GM12872 (cell line): Measurements from ENCODE around the gene BEX4.

Experiments used
- TF ChIP-seq, protein P1 (sequence below): IDR thresholded peaks from 3 replicates; pipeline ENCODE4 v1.5.1; 2011; ENCODE audit warnings: low read depth, mild to moderate bottlenecking, low read length, moderate library complexity; ENCODE audit not compliant: insufficient read depth

Gene BEX4

DNA sequence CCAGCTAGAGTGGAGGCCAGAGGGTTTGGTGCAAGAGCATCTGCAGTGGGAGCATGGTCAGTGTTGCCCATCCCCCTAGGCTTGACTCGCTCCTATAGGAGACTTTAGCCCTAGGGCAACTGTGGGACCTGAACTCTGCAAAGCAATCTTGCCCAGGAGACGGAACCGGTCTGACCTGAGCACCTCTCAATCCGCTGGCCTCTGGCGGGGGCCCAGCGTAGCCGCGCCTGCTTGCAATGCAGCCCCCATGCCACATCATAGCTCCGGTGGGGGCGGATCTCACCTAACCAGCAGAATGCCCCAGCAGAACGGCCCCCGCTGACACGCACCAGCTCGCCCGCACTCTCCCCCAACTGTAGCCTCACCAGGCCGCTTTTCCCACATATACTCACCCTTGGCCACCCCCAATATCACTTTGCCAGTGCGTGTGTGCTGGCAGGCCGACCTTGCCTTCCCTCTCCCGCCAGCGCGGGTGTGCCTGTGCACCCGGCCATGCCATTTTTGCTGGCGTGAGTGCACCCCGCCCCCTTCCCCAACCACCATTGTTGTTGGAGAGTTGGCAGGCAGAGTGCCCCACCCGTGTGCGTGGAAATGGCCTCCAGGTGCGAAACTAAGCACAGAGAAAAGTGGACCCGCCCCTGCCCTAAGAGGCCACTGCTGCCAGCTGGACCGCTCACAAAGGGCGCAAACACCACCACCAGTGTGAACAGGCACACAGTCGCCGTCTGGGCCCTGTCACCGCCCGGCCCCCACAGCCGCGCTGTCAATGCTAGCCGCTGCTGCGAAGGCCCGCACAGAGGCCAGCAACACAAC lies 5.8 kb downstream of the BEX4 start:
- TF ChIP-seq, protein P1, sequence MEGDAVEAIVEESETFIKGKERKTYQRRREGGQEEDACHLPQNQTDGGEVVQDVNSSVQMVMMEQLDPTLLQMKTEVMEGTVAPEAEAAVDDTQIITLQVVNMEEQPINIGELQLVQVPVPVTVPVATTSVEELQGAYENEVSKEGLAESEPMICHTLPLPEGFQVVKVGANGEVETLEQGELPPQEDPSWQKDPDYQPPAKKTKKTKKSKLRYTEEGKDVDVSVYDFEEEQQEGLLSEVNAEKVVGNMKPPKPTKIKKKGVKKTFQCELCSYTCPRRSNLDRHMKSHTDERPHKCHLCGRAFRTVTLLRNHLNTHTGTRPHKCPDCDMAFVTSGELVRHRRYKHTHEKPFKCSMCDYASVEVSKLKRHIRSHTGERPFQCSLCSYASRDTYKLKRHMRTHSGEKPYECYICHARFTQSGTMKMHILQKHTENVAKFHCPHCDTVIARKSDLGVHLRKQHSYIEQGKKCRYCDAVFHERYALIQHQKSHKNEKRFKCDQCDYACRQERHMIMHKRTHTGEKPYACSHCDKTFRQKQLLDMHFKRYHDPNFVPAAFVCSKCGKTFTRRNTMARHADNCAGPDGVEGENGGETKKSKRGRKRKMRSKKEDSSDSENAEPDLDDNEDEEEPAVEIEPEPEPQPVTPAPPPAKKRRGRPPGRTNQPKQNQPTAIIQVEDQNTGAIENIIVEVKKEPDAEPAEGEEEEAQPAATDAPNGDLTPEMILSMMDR = no peak

DNA sequence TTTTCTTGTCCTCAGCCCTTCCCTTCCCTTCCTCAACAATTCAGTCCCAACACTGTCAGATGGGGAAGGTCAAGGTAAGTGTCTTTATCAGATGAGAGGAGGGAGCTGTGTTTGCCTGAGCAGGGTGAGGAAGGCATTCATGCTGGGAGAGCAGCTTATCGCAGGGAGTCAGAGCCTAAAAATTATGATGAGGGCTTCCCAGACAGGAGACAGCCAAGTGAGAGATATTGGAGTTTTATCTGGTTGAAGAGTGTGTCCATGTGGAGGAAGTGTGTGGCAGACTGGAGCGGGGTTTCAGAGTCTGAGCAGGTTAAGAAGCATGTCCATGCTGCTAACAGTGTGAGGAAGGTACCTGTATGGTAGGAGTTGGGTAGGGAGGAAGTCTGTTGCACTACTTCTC lies 18.4 kb downstream of the BEX4 start:
- TF ChIP-seq, protein P1 = no peak

DNA sequence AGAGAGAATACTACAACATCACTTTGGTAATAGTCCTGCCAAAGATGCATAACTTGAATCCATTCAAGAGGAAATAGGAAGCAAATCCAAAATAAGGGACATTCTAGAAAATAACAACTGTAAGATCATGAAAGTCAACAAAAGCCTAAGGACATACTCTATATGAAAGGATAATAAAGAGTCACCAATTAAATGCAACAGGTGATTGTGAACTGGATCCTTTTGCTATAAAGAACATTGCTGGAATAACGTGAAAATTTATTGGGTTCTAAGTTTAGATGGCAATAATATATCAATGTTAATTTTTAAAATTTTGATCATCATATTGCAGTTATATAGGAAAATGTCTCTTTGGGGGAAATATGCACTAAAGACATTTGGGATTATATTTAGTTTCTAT lies 20.0 kb downstream of the BEX4 start:
- TF ChIP-seq, protein P1 = no peak

DNA sequence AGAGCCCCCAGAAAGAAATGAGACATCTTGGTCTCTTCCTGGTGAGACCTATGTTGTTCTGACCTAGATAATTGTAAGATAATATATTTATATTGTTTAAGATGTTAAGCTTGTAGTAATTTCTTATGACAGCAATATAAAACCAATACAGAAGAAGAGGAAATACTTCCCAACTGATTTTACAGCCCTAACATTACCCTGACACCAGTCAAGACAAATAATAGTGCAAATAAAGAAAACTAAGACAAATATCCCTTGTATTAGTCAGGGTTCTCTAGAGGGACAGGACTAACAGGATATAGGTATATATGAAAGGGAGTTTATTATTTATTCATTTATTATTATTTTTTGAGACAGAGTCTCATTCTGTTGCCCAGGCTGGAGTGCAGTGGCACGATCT lies 21.4 kb downstream of the BEX4 start:
- TF ChIP-seq, protein P1 = no peak

DNA sequence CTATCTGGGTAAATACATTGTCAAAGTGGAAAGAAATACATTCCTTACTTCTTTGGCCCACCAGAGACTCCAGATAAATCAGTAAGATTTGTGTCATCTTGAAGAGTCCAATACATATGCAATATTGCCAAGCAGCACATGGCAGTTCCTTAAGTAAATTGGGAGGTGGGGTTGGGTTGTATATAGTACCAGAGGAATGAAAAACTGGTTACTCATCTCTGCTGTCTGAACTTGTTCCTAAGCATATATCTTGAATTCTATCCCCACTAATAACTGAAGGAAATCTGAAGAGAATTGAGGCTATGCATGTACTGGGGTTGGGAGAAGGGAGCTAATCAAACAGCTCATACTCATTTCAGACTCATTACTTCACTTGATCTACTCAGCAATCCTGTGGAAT lies 25.2 kb downstream of the BEX4 start:
- TF ChIP-seq, protein P1 = no peak

DNA sequence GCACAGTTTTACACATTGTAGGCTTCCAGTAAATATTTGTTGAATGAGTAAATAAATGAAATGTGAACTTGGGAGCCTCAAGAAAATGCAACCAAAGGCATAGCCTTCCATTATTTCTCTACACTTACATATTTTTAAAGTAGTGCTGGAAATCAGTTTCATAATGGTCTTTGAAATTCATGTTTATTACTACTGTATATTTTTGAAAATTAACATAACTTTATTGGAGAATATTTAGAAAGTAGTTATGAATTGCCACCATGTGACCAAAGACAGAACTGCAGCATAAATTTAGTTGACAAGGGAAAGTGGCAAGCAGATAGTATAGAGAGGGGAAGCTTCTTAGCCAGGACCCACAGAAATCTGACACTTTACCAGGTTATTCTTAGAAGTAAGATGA lies 33.6 kb downstream of the BEX4 start:
- TF ChIP-seq, protein P1 = no peak

DNA sequence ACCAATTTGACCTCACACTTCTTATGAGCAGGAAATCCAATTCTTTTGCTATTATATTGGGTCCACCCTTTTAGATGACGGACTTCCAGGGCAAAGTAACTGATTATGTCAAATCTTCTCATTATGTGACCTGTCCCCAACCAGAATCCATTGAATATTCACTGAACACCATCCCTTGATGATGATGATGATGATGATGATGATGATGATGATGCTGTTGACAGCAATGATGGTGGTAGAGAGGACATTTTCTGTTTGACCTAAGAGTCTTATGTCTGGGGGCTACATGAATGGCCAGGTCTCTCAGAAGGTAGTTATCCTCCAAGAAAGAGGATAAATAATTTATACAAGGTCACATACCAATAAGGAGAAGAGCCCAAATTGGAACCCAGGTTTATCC lies 34.9 kb downstream of the BEX4 start:
- TF ChIP-seq, protein P1 = no peak
